Measurements from ENCODE around the gene FAM83G.

FAM83G gene

DNA sequence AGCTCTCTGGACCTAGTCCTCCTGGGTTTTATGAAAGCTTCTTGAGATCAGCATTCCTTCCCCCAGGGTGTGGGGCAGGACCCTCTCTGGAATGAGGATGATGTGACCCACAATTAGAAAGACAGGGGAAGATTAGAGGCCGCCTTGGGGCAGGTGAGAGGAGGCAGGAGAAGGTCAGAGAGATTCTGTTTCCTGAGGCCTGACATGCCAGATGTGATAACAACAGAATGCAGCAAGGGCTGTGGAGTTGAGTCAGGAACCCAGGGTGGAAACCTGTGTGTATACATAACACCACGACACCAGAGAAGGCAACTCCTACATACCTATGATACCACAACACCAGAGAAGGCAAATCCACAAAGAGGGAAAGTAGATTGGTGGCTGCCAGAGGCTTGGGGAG is 58.0 kb downstream of the FAM83G start:
- H3K4me3 ChIP-seq (ENCODE audit: low read depth, low read length), result no peak overlapping the region
- TF ChIP-seq, protein P1, sequence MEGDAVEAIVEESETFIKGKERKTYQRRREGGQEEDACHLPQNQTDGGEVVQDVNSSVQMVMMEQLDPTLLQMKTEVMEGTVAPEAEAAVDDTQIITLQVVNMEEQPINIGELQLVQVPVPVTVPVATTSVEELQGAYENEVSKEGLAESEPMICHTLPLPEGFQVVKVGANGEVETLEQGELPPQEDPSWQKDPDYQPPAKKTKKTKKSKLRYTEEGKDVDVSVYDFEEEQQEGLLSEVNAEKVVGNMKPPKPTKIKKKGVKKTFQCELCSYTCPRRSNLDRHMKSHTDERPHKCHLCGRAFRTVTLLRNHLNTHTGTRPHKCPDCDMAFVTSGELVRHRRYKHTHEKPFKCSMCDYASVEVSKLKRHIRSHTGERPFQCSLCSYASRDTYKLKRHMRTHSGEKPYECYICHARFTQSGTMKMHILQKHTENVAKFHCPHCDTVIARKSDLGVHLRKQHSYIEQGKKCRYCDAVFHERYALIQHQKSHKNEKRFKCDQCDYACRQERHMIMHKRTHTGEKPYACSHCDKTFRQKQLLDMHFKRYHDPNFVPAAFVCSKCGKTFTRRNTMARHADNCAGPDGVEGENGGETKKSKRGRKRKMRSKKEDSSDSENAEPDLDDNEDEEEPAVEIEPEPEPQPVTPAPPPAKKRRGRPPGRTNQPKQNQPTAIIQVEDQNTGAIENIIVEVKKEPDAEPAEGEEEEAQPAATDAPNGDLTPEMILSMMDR (IDR thresholded peaks at IDR 0.05; ENCODE audit: insufficient read depth, low read depth, low read length, missing control alignments), result no peak
- DNase-seq (ENCODE audit: low read depth), result no peak

DNA sequence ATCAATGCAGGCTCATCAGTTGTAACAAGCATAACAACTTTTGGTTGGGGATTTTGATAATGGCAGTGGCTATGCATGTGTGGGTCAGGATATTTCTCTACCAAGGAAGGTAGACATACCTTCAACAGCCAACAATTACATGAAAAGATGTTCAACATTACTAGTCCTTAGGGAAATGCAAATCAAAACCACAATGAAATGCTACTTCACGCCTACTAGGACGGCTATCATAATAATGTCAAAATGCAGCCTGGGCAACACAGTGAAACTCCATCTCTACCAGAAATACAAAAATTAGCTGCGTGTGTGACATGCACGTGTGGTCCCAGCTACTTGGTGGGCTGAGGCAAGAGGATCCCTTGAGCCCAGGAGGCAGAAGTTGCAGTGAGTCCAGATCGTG is 59.9 kb downstream of the FAM83G start:
- DNase-seq (ENCODE audit: low read depth), result no peak
- TF ChIP-seq, protein P1 (IDR thresholded peaks at IDR 0.05; ENCODE audit: insufficient read depth, low read depth, low read length, missing control alignments), result no peak
- no peak overlapping the region for H3K4me3 ChIP-seq (ENCODE audit: low read depth, low read length)

DNA sequence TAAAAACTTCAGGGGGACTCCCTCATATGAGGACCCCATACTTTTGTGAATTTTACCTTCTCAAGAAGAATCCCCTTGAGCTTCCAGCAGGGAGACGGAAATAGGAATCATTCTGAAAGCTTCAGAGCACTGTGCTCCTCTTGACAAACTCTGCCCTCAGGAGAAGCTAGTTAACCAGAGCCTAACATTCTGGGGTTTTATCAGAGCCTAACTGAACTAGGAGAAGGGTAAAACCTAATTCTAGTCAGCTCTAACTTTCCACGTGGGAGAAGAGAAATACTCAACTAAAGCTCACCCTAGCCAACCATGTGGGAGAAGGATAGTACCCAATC is 65.9 kb downstream of the FAM83G start:
- TF ChIP-seq, protein P1 (IDR thresholded peaks at IDR 0.05; ENCODE audit: insufficient read depth, low read depth, low read length, missing control alignments), result no peak
- H3K4me3 ChIP-seq (ENCODE audit: low read depth, low read length), result no peak overlapping the region
- no peak for DNase-seq (ENCODE audit: low read depth)

DNA sequence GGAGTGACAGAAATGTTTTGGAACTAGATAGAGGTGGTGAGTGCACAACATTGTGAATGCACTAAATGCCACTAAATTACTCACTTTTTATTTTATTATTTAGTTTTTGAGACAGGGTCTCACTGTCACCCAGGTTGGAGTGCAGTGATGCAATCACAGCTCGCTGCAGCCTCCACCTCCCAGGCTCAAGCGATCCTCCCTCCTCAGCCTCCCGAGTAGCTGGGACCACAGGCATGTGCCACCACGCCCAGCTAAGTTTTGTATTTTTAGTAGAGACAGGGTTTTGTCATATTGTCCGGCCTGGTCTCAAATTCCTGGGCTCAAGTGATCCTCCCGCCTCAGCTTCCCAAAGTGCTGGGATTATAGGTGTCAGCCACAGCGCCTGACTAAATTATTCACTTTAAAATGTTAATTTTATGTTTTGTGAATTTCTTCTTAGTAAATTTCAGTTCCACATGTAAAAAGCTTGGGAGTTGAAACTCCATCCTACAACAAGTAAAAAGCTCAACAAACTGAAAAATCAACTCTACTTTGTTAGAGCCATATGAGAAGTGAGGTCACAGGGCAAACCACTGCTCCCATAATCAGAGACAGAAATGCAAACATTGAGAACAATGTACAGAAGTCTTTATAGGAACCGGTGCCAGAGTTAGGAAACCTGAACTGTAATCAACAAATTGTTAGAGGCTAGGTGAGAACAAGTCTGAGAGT is 66.4 kb downstream of the FAM83G start:
- no peak for DNase-seq (ENCODE audit: low read depth)
- TF ChIP-seq, protein P1 (IDR thresholded peaks at IDR 0.05; ENCODE audit: insufficient read depth, low read depth, low read length, missing control alignments), result no peak
- no peak overlapping the region for H3K4me3 ChIP-seq (ENCODE audit: low read depth, low read length)

DNA sequence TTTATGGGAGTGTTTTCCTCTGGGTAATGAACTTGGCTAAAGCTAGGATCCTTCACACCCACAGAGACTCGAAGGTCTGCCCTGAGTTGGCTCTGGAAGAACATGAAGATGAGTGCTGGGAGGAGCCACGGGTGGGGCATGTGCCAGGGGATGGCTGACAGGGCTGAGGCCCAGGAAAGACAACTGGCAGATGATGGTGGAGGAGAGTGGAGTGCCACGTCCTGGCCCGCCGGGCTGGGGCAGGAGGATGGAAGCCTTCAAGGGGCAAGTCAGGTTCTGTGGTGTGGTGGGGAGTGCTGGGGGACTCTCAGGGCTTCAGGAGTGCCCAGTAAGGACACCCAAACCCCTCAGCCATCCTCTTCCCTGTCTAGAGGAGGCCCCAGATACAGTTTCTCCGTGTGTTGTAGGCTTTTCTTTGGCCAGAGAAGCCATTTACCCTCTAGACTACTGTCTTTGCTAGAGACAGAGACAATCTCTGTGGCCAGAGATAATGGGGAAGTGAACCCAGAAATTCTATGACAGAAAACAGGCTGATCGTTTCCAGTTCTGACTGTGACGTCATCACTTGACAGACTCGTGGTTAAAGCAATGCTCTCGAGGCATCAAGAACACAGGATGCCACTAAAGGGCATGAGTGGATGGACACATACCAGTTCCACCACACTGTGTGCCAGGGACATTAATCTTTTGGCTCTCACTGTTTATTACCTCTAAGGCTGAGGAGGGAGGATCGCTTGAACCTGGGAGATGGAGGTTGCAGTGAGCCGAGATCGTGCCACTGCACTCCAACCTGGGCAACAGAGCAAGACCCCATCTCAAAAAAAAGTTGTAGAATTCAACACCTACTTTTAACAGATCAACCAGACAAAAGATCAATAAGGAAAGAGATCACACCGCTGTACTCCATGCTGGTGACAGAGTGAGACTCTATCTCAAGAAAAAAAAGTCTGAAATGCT is 71.2 kb downstream of the FAM83G start:
- peak; percentile 47 for DNase-seq (ENCODE audit: low read depth)
- TF ChIP-seq, protein P1 (IDR thresholded peaks at IDR 0.05; ENCODE audit: insufficient read depth, low read depth, low read length, missing control alignments), result no peak
- H3K4me3 ChIP-seq (ENCODE audit: low read depth, low read length), result no peak overlapping the region

DNA sequence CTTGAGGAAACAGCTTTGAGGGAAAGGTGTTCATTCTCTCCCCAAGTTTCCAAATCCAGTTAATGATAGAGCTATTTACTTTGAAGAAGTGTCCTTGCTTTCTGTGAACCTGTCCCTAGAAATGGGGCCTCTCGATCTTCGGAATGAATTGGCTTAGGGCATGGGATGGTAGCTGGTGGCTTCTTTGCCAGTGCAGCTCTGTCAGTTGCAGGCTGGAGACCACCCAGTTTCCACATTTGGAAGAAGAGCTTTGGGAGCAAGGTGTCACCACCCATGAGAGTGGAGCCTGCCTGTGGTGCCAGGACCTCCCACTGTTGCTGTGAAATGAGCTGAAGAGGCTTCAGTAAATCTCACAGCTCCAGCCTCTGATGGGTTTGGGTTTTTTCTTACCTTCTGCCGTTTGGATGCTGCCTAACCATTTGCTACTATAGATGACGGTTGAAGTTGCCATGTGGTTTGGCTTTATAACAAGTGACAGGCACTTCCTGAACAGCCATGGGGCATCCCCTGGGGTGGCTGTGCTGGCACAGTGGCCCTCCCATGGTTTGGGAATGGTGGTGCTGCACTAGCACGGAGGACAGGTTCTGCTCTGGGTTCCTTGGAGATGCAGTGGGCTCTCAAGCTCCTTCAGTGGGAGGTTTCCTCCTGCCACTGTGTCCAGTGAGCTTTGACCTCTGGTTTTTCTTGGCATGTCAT is 72.1 kb downstream of the FAM83G start:
- no peak overlapping the region for H3K4me3 ChIP-seq (ENCODE audit: low read depth, low read length)
- TF ChIP-seq, protein P1 (IDR thresholded peaks at IDR 0.05; ENCODE audit: insufficient read depth, low read depth, low read length, missing control alignments), result no peak
- peak; percentile 21 for DNase-seq (ENCODE audit: low read depth)
